HG02973 (cell line): Measurements from ENCODE around the gene BIN1.

Experiments used
- ATAC-seq: cut with Tn5 transposase; IDR thresholded peaks from one replicate; pipeline ENCODE4 v1.9.1; 2021; ENCODE audit warnings: moderate library complexity; ENCODE audit not compliant: unreplicated experiment

The BIN1 gene

GRCh38 chr2:127104166-127104660, 2.7 kb downstream of the BIN1 start:
- no peak for ATAC-seq

- no peak for ATAC-seq
Measured at GRCh38 chr2:127103243-127104165, 3.5 kb downstream of the BIN1 start.

- ATAC-seq, result no peak
Measured at GRCh38 chr2:127102521-127103242, 4.3 kb downstream of the BIN1 start.

GRCh38 chr2:127101756-127102477, 5.0 kb downstream of the BIN1 start:
- no peak for ATAC-seq

- no peak for ATAC-seq
Measured at GRCh38 chr2:127101048-127101611, 5.8 kb downstream of the BIN1 start.

GRCh38 chr2:127100251-127101047, 6.5 kb downstream of the BIN1 start:
- no peak for ATAC-seq

- no peak for ATAC-seq
Measured at GRCh38 chr2:127098711-127099110, 8.2 kb downstream of the BIN1 start.

GRCh38 chr2:127097841-127098651, 8.9 kb downstream of the BIN1 start:
- ATAC-seq, result no peak

GRCh38 chr2:127097471-127097765, 9.5 kb downstream of the BIN1 start:
- ATAC-seq, result no peak

GRCh38 chr2:127096718-127097470, 10.1 kb downstream of the BIN1 start:
- no peak for ATAC-seq

GRCh38 chr2:127096280-127096679, 10.7 kb downstream of the BIN1 start:
- ATAC-seq, result no peak

- no peak for ATAC-seq
Measured at GRCh38 chr2:127095784-127096183, 11.2 kb downstream of the BIN1 start.

- ATAC-seq, result no peak
Measured at GRCh38 chr2:127095367-127095641, 11.7 kb downstream of the BIN1 start.

- ATAC-seq, result no peak
Measured at GRCh38 chr2:127094509-127095366, 12.2 kb downstream of the BIN1 start.

GRCh38 chr2:127093648-127094210, 13.2 kb downstream of the BIN1 start:
- no peak for ATAC-seq

GRCh38 chr2:127092901-127093516, 13.9 kb downstream of the BIN1 start:
- no peak for ATAC-seq

GRCh38 chr2:127092306-127092705, 14.6 kb downstream of the BIN1 start:
- ATAC-seq, result no peak
